COLO668 (cell line): ENCODE measurements around the gene PIP5K1C.
A peak's percentile ranks its signal among the peaks of the same experiment; 100 is the strongest.

ENCODE experiments used
- DNase-seq: peaks from one replicate; lab custom pipeline; 2025; ENCODE audit not compliant: unreplicated experiment; lab: John Stamatoyannopoulos, UW

The PIP5K1C gene

GRCh38 chr19:3700242-3701032, at the start of gene PIP5K1C:
Gene PIP5K1C (minus strand): TSS chr19:3700468. CDS start chr19:3700390, 78 bp downstream.
- DNase-seq: peak; percentile 93

- DNase-seq: peak; percentile 35
These were observed 48.7 kb upstream of the PIP5K1C start for GRCh38 chr19:3748965-3749364.

- no peak for DNase-seq
These were observed 46.2 kb upstream of the PIP5K1C start for GRCh38 chr19:3746371-3747056.

- DNase-seq: no peak
These were observed 45.2 kb upstream of the PIP5K1C start for GRCh38 chr19:3745363-3746045.

- DNase-seq: no peak
These were observed 43.2 kb upstream of the PIP5K1C start for GRCh38 chr19:3743486-3743885.

- no peak for DNase-seq
These were observed 40.2 kb upstream of the PIP5K1C start for GRCh38 chr19:3740431-3740830.

GRCh38 chr19:3738477-3739220, 38.4 kb upstream of the PIP5K1C start:
- no peak for DNase-seq

GRCh38 chr19:3737487-3738205, 37.4 kb upstream of the PIP5K1C start:
- DNase-seq: no peak

GRCh38 chr19:3736106-3736724, 35.9 kb upstream of the PIP5K1C start:
- DNase-seq: no peak

- DNase-seq: no peak
These were observed 34.0 kb upstream of the PIP5K1C start for GRCh38 chr19:3734310-3734600.

GRCh38 chr19:3733549-3734309, 33.5 kb upstream of the PIP5K1C start:
- no peak for DNase-seq

- no peak for DNase-seq
These were observed 31.8 kb upstream of the PIP5K1C start for GRCh38 chr19:3732108-3732507.

GRCh38 chr19:3730457-3730958, 30.2 kb upstream of the PIP5K1C start:
- no peak for DNase-seq

GRCh38 chr19:3725640-3726310, 25.5 kb upstream of the PIP5K1C start:
- DNase-seq: peak; percentile 81

- DNase-seq: no peak
These were observed 24.9 kb upstream of the PIP5K1C start for GRCh38 chr19:3725121-3725520.

GRCh38 chr19:3723883-3724282, 23.6 kb upstream of the PIP5K1C start:
- no peak for DNase-seq

GRCh38 chr19:3723110-3723488, 22.8 kb upstream of the PIP5K1C start:
- no peak for DNase-seq

GRCh38 chr19:3722443-3723109, 22.3 kb upstream of the PIP5K1C start:
- DNase-seq: peak; percentile 66
